ENCODE measurements around the gene LINGO3. TPM values are rescaled to one million over a fixed set of nuclear protein-coding genes. Genes with fewer than 3 reads are reported as not detected.
"Not testable (repeated sequence)": the region's sequence is repeated elsewhere in the genome, so short reads cannot be mapped to it uniquely, and the experiment has no call there.

LINGO3 gene
- total RNA-seq (2014; rRNA removed; shearing (Covaris generic)): 0.02 TPM in 1 of 2 replicates, not detected in the other

GRCh38 chr19:2308114-2308556 is at the start of gene LINGO3:
Gene LINGO3 (minus strand): TSS chr19:2308154. CDS start chr19:2291776, 16,378 bp downstream.
- no peak for DNase-seq (ENCODE audit: low spot score)

GRCh38 chr19:2356036-2356646 is 48.2 kb upstream of the LINGO3 start:
- DNase-seq (ENCODE audit: low spot score): no peak

GRCh38 chr19:2355168-2356035 is 47.4 kb upstream of the LINGO3 start:
- peak; percentile 32 for DNase-seq (ENCODE audit: low spot score)

- DNase-seq (ENCODE audit: low spot score): no peak
These were observed 46.7 kb upstream of the LINGO3 start for GRCh38 chr19:2354670-2355069.

GRCh38 chr19:2353887-2354592 is 46.1 kb upstream of the LINGO3 start:
- no peak for DNase-seq (ENCODE audit: low spot score)

GRCh38 chr19:2353159-2353886 is 45.4 kb upstream of the LINGO3 start:
- DNase-seq (ENCODE audit: low spot score): no peak

- no peak for DNase-seq (ENCODE audit: low spot score)
These were observed 44.2 kb upstream of the LINGO3 start for GRCh38 chr19:2352121-2352520.

GRCh38 chr19:2351591-2351990 is 43.6 kb upstream of the LINGO3 start:
- no peak for DNase-seq (ENCODE audit: low spot score)

GRCh38 chr19:2350656-2351055 is 42.7 kb upstream of the LINGO3 start:
- DNase-seq (ENCODE audit: low spot score): no peak

- not testable (repeated sequence) for DNase-seq (ENCODE audit: low spot score)
These were observed 41.9 kb upstream of the LINGO3 start for GRCh38 chr19:2349818-2350217.

GRCh38 chr19:2345794-2346663 is 38.1 kb upstream of the LINGO3 start:
- no peak for DNase-seq (ENCODE audit: low spot score)

- no peak for DNase-seq (ENCODE audit: low spot score)
These were observed 37.1 kb upstream of the LINGO3 start for GRCh38 chr19:2345076-2345475.

GRCh38 chr19:2344381-2344870 is 36.5 kb upstream of the LINGO3 start:
- no peak for DNase-seq (ENCODE audit: low spot score)

GRCh38 chr19:2343289-2343982 is 35.5 kb upstream of the LINGO3 start:
- DNase-seq (ENCODE audit: low spot score): no peak

- no peak for DNase-seq (ENCODE audit: low spot score)
These were observed 34.8 kb upstream of the LINGO3 start for GRCh38 chr19:2342656-2343288.

GRCh38 chr19:2341982-2342381 is 34.0 kb upstream of the LINGO3 start:
- DNase-seq (ENCODE audit: low spot score): no peak

- no peak for DNase-seq (ENCODE audit: low spot score)
These were observed 33.3 kb upstream of the LINGO3 start for GRCh38 chr19:2341244-2341751.

GRCh38 chr19:2340496-2341243 is 32.7 kb upstream of the LINGO3 start:
- DNase-seq (ENCODE audit: low spot score): no peak
